K562 (cell line): ENCODE measurements around the gene CFL2. TPM values are rescaled to one million over a fixed set of nuclear protein-coding genes. Genes with fewer than 3 reads are reported as not detected.

Source experiments
- ATAC-seq: fragments of 200-7000 bp; cut with Tn5 transposase; 3 replicates; pipeline ENCODE4 v1.9.1; 2020; ENCODE audit warnings: moderate library complexity
- BruUV-seq: library from RNA; stranded (reverse); fragments of 400-500 nt; replicated peaks from 2 replicates; lab custom pipeline; 2021; lab: Mats Ljungman, UMichigan
- CTCF ChIA-PET: fragments of 300-600 bp; formaldehyde crosslinking; extraction: SDS; loops from one replicate; lab custom pipeline; 2021; ENCODE audit warnings: low intra/inter-chr PET ratio; lab: Yijun Ruan, JAX
- POLR2A ChIA-PET: fragments of 300-600, 350-650 bp; sonication (Branson Sonifier 250); formaldehyde crosslinking; extraction: SDS; loops from one replicate; lab custom pipeline; 2021; ENCODE audit warnings: antibody characterized with exemption, inconsistent platforms; lab: Yijun Ruan, JAX
- DNase-seq, 4 experiments: peaks; one replicate each; pipeline versions ENCODE4 v3.0.0 to v3.0.0-alpha.2; 2011 to 2018; ENCODE audit warnings: low spot score in 3 of 4, mixed read lengths in 3 of 4; ENCODE audit errors: extremely low read depth in 1 of 4
- FAIRE-seq: peaks from 2 replicates; lab custom pipeline; 2011; peaks lifted over from hg19 to GRCh38; lab: Jason Lieb, UNC
- H2AFZ ChIP-seq: 2 replicates; pipeline ENCODE4 v1.6.0; 2011; ENCODE audit warnings: low read depth, low read length, control low read depth, inconsistent platforms
- H3K27ac ChIP-seq: fragments of 200-600 bp; 3 replicates; pipeline ENCODE4 v1.8.0; 2011; ENCODE audit warnings: low read depth, mild to moderate bottlenecking, control low read depth, inconsistent platforms, low read length, moderate library complexity, mixed read lengths; ENCODE audit errors: extremely low read depth
- H3K27me3 ChIP-seq, 2 experiments: fragments of 300-600 bp in 1 of 2; 2 replicates in 1 of 2; 3 replicates in 1 of 2; pipeline versions ENCODE4 v1.6.0 to v1.8.0; 2011; ENCODE audit warnings: inconsistent platforms in 2 of 2, low read length in 2 of 2, mild to moderate bottlenecking in 1 of 2, mixed read lengths in 1 of 2, moderate library complexity in 1 of 2; ENCODE audit not compliant: control insufficient read depth in 2 of 2, insufficient read depth in 2 of 2
- H3K36me3 ChIP-seq: fragments of 300-600 bp; 3 replicates; pipeline ENCODE4 v1.8.0; 2011; ENCODE audit warnings: mild to moderate bottlenecking, low read length, inconsistent platforms; ENCODE audit not compliant: control insufficient read depth, insufficient read depth
- H3K4me1 ChIP-seq, 2 experiments: fragments of 200-600 bp in 1 of 2; replicated peaks in 1 of 2; 2 replicates in 1 of 2; 3 replicates in 1 of 2; pipeline versions ENCODE4 v1.5.1 to v1.8.0; 2011; ENCODE audit warnings: inconsistent platforms in 2 of 2, low read length in 2 of 2, mild to moderate bottlenecking in 1 of 2, mixed read lengths in 1 of 2, moderate library complexity in 1 of 2; ENCODE audit not compliant: control insufficient read depth in 2 of 2, insufficient read depth in 2 of 2
- H3K4me2 ChIP-seq: 2 replicates; pipeline ENCODE4 v1.6.1; 2011; ENCODE audit warnings: low read length, control low read depth, inconsistent platforms, mixed read lengths; ENCODE audit not compliant: insufficient read depth
- H3K4me3 ChIP-seq: fragments of 200-600 bp; sonication (generic), shearing (Covaris generic); 2 replicates; pipeline ENCODE4 v1.5.1; 2016; ENCODE audit warnings: control low read depth, inconsistent platforms
- H3K79me2 ChIP-seq: fragments of 200-600 bp; 3 replicates; pipeline ENCODE4 v1.8.0; 2011; ENCODE audit warnings: low read length, inconsistent platforms; ENCODE audit not compliant: control insufficient read depth, insufficient read depth
- H3K9ac ChIP-seq, 2 experiments: 2 replicates each; pipeline versions ENCODE4 v1.6.0 to v1.6.1; 2011; ENCODE audit warnings: low read depth in 2 of 2, low read length in 2 of 2, control low read depth in 1 of 2, inconsistent platforms in 1 of 2, mild to moderate bottlenecking in 1 of 2, mixed read lengths in 1 of 2; ENCODE audit not compliant: insufficient read depth in 1 of 2
- H3K9me1 ChIP-seq: one replicate; pipeline ENCODE4 v1.6.0; 2011; ENCODE audit warnings: inconsistent platforms, mild to moderate bottlenecking, low read length, moderate library complexity; ENCODE audit not compliant: control insufficient read depth, insufficient read depth
- H3K9me3 ChIP-seq: replicated peaks from 2 replicates; pipeline ENCODE4 v1.5.1; 2011; ENCODE audit warnings: low read depth, low read length, inconsistent platforms; ENCODE audit not compliant: control insufficient read depth, insufficient read depth
- H4K20me1 ChIP-seq: replicated peaks from 2 replicates; pipeline ENCODE4 v1.6.1; 2011; ENCODE audit warnings: low read length, inconsistent platforms, mixed read lengths; ENCODE audit not compliant: control insufficient read depth, insufficient read depth
- CHCHD3 ChIP-seq: fragments of 250-450 bp; sonication (Bioruptor Pico); IDR thresholded peaks from 2 replicates; pipeline ENCODE4 v2.1.2; 2022; ENCODE audit warnings: mild to moderate bottlenecking
- CTCF ChIP-seq, 3 experiments: IDR thresholded peaks in 2 of 3; conservative IDR thresholded peaks in 1 of 3; 2 replicates each; pipeline ENCODE4 v1.5.1; 2011 to 2012; ENCODE audit warnings: low read length in 3 of 3, mild to moderate bottlenecking in 3 of 3, control low read depth in 2 of 3, improper control_type of control experiment in 1 of 3, inconsistent platforms in 1 of 3, low read depth in 1 of 3, mixed read lengths in 1 of 3, moderate library complexity in 1 of 3; ENCODE audit not compliant: insufficient read depth in 2 of 3
- E2F8 ChIP-seq: fragments of 450-650 bp; IDR thresholded peaks from 2 replicates; pipeline ENCODE4 v1.7.1; 2018; ENCODE audit warnings: mild to moderate bottlenecking, low read depth; ENCODE audit not compliant: partially characterized antibody
- PML ChIP-seq: IDR thresholded peaks from 2 replicates; pipeline ENCODE4 v1.6.1; 2012; ENCODE audit warnings: low read length, inconsistent platforms
- PPARD ChIP-seq: fragments of 250-450 bp; sonication (Bioruptor Pico); IDR thresholded peaks from 2 replicates; pipeline ENCODE4 v1.8.0; 2022; ENCODE audit warnings: inconsistent platforms, mild to moderate bottlenecking, moderate library complexity
- RBM39 ChIP-seq: fragments of 200-400 bp; formaldehyde crosslinking; optimal IDR thresholded peaks from 2 replicates; pipeline ENCODE3; 2018; ENCODE audit warnings: low read depth, low read length
- SMAD3 ChIP-seq: fragments of 450-650 bp; formaldehyde crosslinking; conservative IDR thresholded peaks from 2 replicates; pipeline ENCODE4 v1.4.0; 2020; ENCODE audit warnings: mild to moderate bottlenecking
- TFAP4 ChIP-seq: sonication (generic); formaldehyde crosslinking; IDR thresholded peaks from 2 replicates; pipeline ENCODE4 v1.8.0; 2022; ENCODE audit warnings: missing genetic modification reagents, mild to moderate bottlenecking, moderate library complexity, borderline replicate concordance
- ZNF140 ChIP-seq: fragments of 250-450 bp; sonication (Bioruptor Pico); IDR thresholded peaks from 2 replicates; pipeline ENCODE4 v1.8.0; 2021; ENCODE audit warnings: moderate library complexity, mild to moderate bottlenecking, inconsistent platforms
- WGBS: fragments of 100-300 bp; shearing (Covaris generic); methylation state at CpG from one replicate; pipeline ENCODE4 v1.1.6; 2016; ENCODE audit warnings: low coverage, mixed read lengths; ENCODE audit not compliant: insufficient coverage; ENCODE audit errors: missing lambda C conversion rate; 5-methylcytosine and 5-hydroxymethylcytosine counted together
- in situ Hi-C: fragments of 300-500 bp; cut with MboI; formaldehyde crosslinking; loops from 4 replicates; pipeline ENCODE4 v1.15.0; 2018; ENCODE audit warnings: inconsistent platforms, mixed read lengths
- intact Hi-C: fragments of 100-400 bp; cut with micrococcal nuclease; formaldehyde crosslinking; loops from 2 replicates; pipeline ENCODE4 v1.14.2; 2022
- polyA plus RNA-seq, 8 experiments: library from polyadenylated mRNA; depleted of rRNA in 4 of 8; stranded (reverse) in 5 of 8; unstranded in 3 of 8; fragments of >200 nt; fragmentation: Nextera tagmentation in 2 of 8; fragmentation: Illumina TruSeq in 1 of 8; extraction: Ambion mirVana in 2 of 8; extraction: Trizol in 1 of 8; gene quantifications; 2 replicates each; pipeline versions ENCODE4 v1.2.1 to v1.2.3, GENCODE V29; 2011 to 2014; ENCODE audit warnings: inconsistent platforms in 1 of 8, missing spikeins in 1 of 8
- total RNA-seq, 7 experiments: library from RNA; depleted of rRNA in 6 of 7; stranded (reverse); fragments of >200 nt in 6 of 7; fragmentation: Illumina TruSeq in 2 of 7; extraction: Trizol in 2 of 7; gene quantifications; 2 replicates each; pipeline versions ENCODE4 v1.2.1 to v1.2.3, GENCODE V29; 2011 to 2021; ENCODE audit warnings: low replicate concordance in 1 of 7
- TF ChIP-seq, protein P1 (sequence below): sonication (generic); formaldehyde crosslinking; IDR thresholded peaks from 2 replicates; pipeline ENCODE4 v1.9.0; 2022; ENCODE audit warnings: mild to moderate bottlenecking, missing genetic modification reagents

CFL2 gene
- total and polyA plus RNA-seq, 9 of the 15 experiments (the other 6 are each of a cell fraction or from before 2014, with no cell fraction given), result 2.0 to 12.7 (median 5.1) TPM

DNA sequence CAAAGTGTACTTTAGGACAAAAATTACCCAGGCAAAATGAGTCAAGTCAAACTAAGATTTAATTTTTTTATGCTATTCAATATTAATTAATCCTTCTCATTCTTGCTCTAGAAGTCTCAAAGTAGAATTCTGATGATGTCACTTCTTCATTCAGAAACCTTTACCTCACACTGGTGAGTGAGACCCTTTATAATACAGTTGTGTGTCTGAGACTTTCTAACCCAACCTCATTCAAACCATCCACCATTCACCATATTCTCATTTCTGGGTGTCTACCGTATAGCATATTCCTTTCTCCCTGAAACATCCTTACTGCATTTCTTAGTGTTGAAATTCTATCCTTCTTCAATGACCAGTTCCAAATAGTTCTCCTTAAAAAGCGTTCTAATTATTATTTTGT is 40.8 kb upstream of the CFL2 start:
- CTCF ChIA-PET, result no interaction called here
- 79% methylated on average over 2 of the region's 2 CpGs for WGBS
- intact Hi-C loops (no loop called here), in situ Hi-C loops (no loop called here)
- no peak overlapping the region for H3K9ac ChIP-seq
- no peak overlapping the region for H2AFZ ChIP-seq
- H3K36me3 ChIP-seq, result peaks cover 43% of the 10 kb centered on the region; the same call in 2 of the 3 replicates
- DNase-seq (no peak), ATAC-seq (no peak), FAIRE-seq (no peak)
- H3K4me2 ChIP-seq, result no peak overlapping the region
- no peak overlapping the region for H3K27ac ChIP-seq
- H3K9me3 ChIP-seq, result no peaks in the 10 kb centered on the region
- BruUV-seq, result no TSS peak
- no peak for TF ChIP-seq RBM39
- H3K4me1 ChIP-seq, result no peaks in the 10 kb centered on the region
- H3K27me3 ChIP-seq, result no peaks in the 10 kb centered on the region
- POLR2A ChIA-PET, result no interaction called here
- H4K20me1 ChIP-seq, result no peaks in the 10 kb centered on the region
- no peak overlapping the region for H3K4me3 ChIP-seq
- no peaks in the 10 kb centered on the region for H3K79me2 ChIP-seq
- H3K9me1 ChIP-seq, result no peaks in the 10 kb centered on the region

- Histone ChIP-seq H4K20me1 (no peaks in the 10 kb centered on the region), H3K27ac (no peak overlapping the region), H3K4me2 (no peak overlapping the region), H3K9me1 (no peaks in the 10 kb centered on the region), H3K36me3 (peaks cover 38% of the 10 kb centered on the region; the same call in 2 of the 3 replicates), H3K4me3 (no peak overlapping the region), H3K27me3 (no peaks in the 10 kb centered on the region), H3K4me1 (no peaks in the 10 kb centered on the region), H3K79me2 (no peaks in the 10 kb centered on the region), H3K9ac (no peak overlapping the region), H3K9me3 (no peaks in the 10 kb centered on the region), H2AFZ (no peak overlapping the region)
- TF ChIP-seq ZNF140 (CRISPR knock-in tag), result no peak
- TF ChIP-seq TFAP4 (CRISPR knock-in tag), result no peak
- TF ChIP-seq E2F8, result no peak
- no peak for TF ChIP-seq PML
- TF ChIP-seq PPARD (CRISPR knock-in tag), result no peak
- TF ChIP-seq CTCF (IDR thresholded peaks at IDR 0.05 in 2 of 3, conservative IDR thresholded peaks at IDR 0.05 in 1 of 3; ENCODE audit: insufficient read depth in 2 of 3, low read depth in 1 of 3, low read length in 3 of 3), result no peak
- TF ChIP-seq, protein P1, sequence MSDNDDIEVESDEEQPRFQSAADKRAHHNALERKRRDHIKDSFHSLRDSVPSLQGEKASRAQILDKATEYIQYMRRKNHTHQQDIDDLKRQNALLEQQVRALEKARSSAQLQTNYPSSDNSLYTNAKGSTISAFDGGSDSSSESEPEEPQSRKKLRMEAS (CRISPR knock-in tag), result no peak
- TF ChIP-seq CHCHD3 (CRISPR knock-in tag), result no peak
- no peak for TF ChIP-seq SMAD3 (CRISPR knock-in tag)
- WGBS, result 80% methylated on average over 1 of the region's 1 CpG
- no TSS peak for BruUV-seq
- FAIRE-seq (no peak), ATAC-seq (no peak), DNase-seq (no peak)
- CTCF ChIA-PET, result no interaction called here
- in situ Hi-C loops, result no loop called here
- intact Hi-C loops, result no loop called here
- POLR2A ChIA-PET, result no interaction called here
These were observed 40.3 kb upstream of the CFL2 start for GRCh38 chr14:34754687-34755086.
